Stomach (tissue), 4 donors: ENCODE data around the gene SPAG16.

Experiments
- POLR2A ChIP-seq, 4 donors: fragments of 450-650 bp; IDR thresholded peaks; one replicate each; pipeline ENCODE4 v1.6.1; 2016; ENCODE audit warnings: antibody characterized with exemption in 4 of 4, control low read depth in 2 of 4, mild to moderate bottlenecking in 1 of 4, moderate library complexity in 1 of 4
- TF ChIP-seq, protein P1 (sequence below), 7 experiments: fragments of 450-650 bp in 4 of 7; fragments of 200-600 bp in 3 of 7; sonication (generic) in 3 of 7; IDR thresholded peaks; one replicate each; pipeline ENCODE4 v1.5.1; 2016 to 2019; ENCODE audit warnings: antibody characterized with exemption in 7 of 7, control low read depth in 2 of 7, mild to moderate bottlenecking in 1 of 7

DNA sequence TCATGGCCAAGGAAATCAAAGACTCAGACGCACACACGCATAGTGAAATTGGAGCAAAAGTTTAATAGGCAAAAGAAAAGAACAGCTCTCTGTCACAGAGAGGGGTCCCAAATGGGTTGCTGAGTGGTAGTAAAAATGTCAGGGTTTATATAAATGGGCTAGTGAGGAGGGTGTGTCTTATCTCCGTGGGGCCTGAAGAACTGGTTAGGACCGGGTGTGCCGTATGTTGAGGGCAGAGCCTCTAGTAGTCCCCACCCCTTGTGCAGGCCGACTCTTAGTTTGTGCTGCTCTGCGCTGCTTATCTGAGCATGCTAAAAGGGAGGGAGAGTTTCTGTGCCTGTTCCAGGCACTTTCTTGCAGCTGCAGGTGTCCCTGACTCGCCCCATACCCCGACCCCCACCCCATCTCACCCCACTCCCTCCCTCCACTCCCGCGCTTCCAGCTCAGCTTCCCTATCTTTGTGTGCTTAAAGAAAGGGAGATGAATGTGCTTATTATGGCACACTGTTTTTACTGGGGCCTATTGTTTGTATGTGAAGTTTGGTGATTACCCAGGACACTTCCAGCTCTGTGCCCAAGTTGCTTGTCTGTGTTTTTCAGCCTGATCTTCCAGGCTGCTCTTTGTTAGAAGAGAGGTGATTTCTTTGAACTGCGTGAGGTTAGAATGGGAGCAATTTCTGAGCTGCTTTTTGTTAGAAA is 167.4 kb downstream of the SPAG16 start:
- TF ChIP-seq POLR2A (IDR thresholded peaks at IDR 0.05), result no peak
- TF ChIP-seq, protein P1, sequence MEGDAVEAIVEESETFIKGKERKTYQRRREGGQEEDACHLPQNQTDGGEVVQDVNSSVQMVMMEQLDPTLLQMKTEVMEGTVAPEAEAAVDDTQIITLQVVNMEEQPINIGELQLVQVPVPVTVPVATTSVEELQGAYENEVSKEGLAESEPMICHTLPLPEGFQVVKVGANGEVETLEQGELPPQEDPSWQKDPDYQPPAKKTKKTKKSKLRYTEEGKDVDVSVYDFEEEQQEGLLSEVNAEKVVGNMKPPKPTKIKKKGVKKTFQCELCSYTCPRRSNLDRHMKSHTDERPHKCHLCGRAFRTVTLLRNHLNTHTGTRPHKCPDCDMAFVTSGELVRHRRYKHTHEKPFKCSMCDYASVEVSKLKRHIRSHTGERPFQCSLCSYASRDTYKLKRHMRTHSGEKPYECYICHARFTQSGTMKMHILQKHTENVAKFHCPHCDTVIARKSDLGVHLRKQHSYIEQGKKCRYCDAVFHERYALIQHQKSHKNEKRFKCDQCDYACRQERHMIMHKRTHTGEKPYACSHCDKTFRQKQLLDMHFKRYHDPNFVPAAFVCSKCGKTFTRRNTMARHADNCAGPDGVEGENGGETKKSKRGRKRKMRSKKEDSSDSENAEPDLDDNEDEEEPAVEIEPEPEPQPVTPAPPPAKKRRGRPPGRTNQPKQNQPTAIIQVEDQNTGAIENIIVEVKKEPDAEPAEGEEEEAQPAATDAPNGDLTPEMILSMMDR (IDR thresholded peaks at IDR 0.05), result no peak
